ENCODE measurements around the gene NSF.

The NSF gene

GRCh38 chr17:46796956-46797530 lies 206.6 kb downstream of the NSF start:
- DNase-seq (ENCODE audit: low spot score), result no peak

DNA sequence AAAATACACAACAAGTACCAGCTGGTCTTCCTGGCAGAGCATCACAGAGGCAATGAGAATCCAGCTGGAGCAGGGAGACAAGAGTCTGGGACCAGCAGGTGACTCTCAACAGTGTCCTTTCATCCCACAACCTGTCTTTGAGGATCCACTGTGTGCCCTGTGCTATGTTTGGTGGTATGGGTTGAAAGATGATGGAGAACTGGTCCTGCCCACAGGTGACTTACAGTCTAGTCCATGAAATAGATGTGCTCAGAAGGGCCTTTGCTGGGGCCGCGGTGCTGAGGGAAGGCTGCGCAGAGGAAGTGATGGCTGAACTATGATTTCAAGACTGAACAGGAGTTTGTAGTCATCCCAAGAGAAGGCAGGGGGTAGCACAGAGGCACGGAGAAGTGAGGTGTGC lies 210.1 kb downstream of the NSF start:
- no peak for DNase-seq (ENCODE audit: low spot score)

DNA sequence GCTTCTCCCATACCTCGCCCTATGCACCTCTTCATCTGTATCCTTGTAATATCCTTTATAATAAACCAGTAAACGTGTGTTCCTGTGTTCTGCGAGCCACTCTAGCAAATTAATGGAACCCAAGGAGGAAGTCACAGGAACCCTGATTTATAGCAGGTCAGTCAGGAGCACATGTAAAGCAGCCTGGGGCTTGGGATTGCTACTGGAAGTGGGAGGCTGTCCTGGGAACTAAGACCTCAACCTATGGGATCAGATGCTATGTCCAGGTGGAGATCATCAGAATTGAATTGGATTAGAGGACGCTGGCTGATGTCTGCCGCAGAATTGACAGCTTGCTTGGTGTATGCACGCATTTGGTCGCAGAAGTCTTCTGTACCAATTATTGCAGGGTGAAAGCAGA lies 212.3 kb downstream of the NSF start:
- no peak for DNase-seq (ENCODE audit: low spot score)

GRCh38 chr17:46803544-46803943 lies 213.1 kb downstream of the NSF start:
- DNase-seq (ENCODE audit: low spot score), result no peak

DNA sequence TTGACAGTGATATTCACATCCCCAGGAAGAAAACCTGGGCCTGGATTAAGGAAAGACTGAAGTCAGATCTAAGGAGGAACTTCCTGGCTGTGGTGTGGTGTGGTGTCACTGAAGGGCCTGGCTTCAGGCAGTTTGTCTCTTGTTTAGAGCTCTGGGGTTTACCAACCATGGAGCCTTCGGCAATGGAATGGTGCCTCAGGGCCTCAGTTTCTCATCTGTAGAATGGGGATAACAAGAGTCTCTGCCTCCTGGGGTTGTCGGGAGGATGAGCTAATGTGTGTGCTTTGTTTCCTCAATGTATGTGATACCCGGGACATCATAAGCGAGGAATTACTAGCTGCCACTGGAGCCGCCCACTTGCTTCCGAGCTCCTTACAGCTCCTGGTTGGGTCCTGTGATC lies 215.3 kb downstream of the NSF start:
- no peak for DNase-seq (ENCODE audit: low spot score)

All from ecto neural progenitor cell (in vitro differentiated cells).